GM12891 (cell line): ENCODE data around the gene PRICKLE1. TPM values are rescaled to one million over a fixed set of nuclear protein-coding genes. Genes with fewer than 3 reads are reported as not detected.

Experiments used
- DNase-seq: peaks from one replicate; pipeline ENCODE4 v3.0.0; 2011; ENCODE audit warnings: low spot score; ENCODE audit not compliant: insufficient read length
- FAIRE-seq: peaks from 2 replicates; lab custom pipeline; 2011; peaks lifted over from hg19 to GRCh38; lab: Jason Lieb, UNC
- PAX5 ChIP-seq: IDR thresholded peaks from 2 replicates; pipeline ENCODE4 v1.6.1; 2011; ENCODE audit warnings: low read length, moderate library complexity, mild to moderate bottlenecking; ENCODE audit not compliant: insufficient read depth, severe bottlenecking
- POLR2A ChIP-seq: IDR thresholded peaks from 2 replicates; pipeline ENCODE4 v1.6.1; 2011; ENCODE audit warnings: low read depth, low read length, control low read depth
- POLR2AphosphoS5 ChIP-seq: IDR thresholded peaks from 2 replicates; pipeline ENCODE4 v1.6.1; 2011; ENCODE audit warnings: low read depth, low read length, control low read depth
- POU2F2 ChIP-seq: IDR thresholded peaks from 2 replicates; pipeline ENCODE4 v1.6.1; 2011; ENCODE audit warnings: low read depth, mild to moderate bottlenecking, control low read depth, low read length, moderate library complexity
- SPI1 ChIP-seq: IDR thresholded peaks from 2 replicates; pipeline ENCODE4 v1.6.1; 2011; ENCODE audit warnings: low read depth, low read length, control low read depth
- TAF1 ChIP-seq: IDR thresholded peaks from 2 replicates; pipeline ENCODE4 v1.6.1; 2011; ENCODE audit warnings: low read depth, low read length, control low read depth
- polyA plus RNA-seq: library from polyadenylated mRNA; unstranded; fragments of >200 nt; gene quantifications from one replicate; pipeline ENCODE4 v1.2.1, GENCODE V29; 2012; ENCODE audit warnings: low read depth, missing spikeins, inconsistent platforms; ENCODE audit not compliant: missing spikeins

The PRICKLE1 gene
- 0.46 TPM for polyA plus RNA-seq

GRCh38 chr12:42589465-42590329 lies at the start of gene PRICKLE1:
TSS of gene PRICKLE1 (minus strand) at chr12:42589746. CDS start at chr12:42472516, 117,230 bp downstream.
- FAIRE-seq, result peak; percentile 91
- TF ChIP-seq POLR2A, result no peak
- TF ChIP-seq PAX5, result no peak
- no peak for TF ChIP-seq SPI1
- DNase-seq, result peak; percentile 54

- FAIRE-seq (no peak), DNase-seq (no peak)
Observed at GRCh38 chr12:42638697-42639096, 49.2 kb upstream of the PRICKLE1 start.

GRCh38 chr12:42638011-42638410 lies 48.5 kb upstream of the PRICKLE1 start:
- no peak for TF ChIP-seq TAF1
- no peak for TF ChIP-seq POU2F2
- TF ChIP-seq SPI1, result no peak
- no peak for TF ChIP-seq POLR2A
- TF ChIP-seq PAX5, result no peak
- no peak for TF ChIP-seq POLR2AphosphoS5
- DNase-seq (no peak), FAIRE-seq (no peak)

More at GRCh38 chr12:42638697-42639096, 49.2 kb upstream of the PRICKLE1 start:
- TF ChIP-seq TAF1 (no peak), SPI1 (no peak), POLR2AphosphoS5 (no peak), PAX5 (no peak), POU2F2 (no peak), POLR2A (no peak)

- FAIRE-seq (no peak), DNase-seq (no peak)
- TF ChIP-seq POLR2A, result no peak
- no peak for TF ChIP-seq POU2F2
- TF ChIP-seq TAF1, result no peak
- no peak for TF ChIP-seq POLR2AphosphoS5
- TF ChIP-seq PAX5, result no peak
- no peak for TF ChIP-seq SPI1
Observed at GRCh38 chr12:42636993-42637392, 47.4 kb upstream of the PRICKLE1 start.

GRCh38 chr12:42633594-42633993 lies 44.0 kb upstream of the PRICKLE1 start:
- FAIRE-seq (no peak), DNase-seq (no peak)
- TF ChIP-seq POLR2AphosphoS5, result no peak
- TF ChIP-seq POLR2A, result no peak
- TF ChIP-seq PAX5, result no peak
- no peak for TF ChIP-seq TAF1
- no peak for TF ChIP-seq POU2F2
- no peak for TF ChIP-seq SPI1

- TF ChIP-seq POU2F2, result no peak
- no peak for TF ChIP-seq POLR2AphosphoS5
- no peak for TF ChIP-seq PAX5
- TF ChIP-seq SPI1, result no peak
- TF ChIP-seq TAF1, result no peak
- TF ChIP-seq POLR2A, result no peak
- no peak for FAIRE-seq
- DNase-seq, result no peak
Observed at GRCh38 chr12:42631513-42631912, 42.0 kb upstream of the PRICKLE1 start.

- TF ChIP-seq PAX5 (no peak), POLR2AphosphoS5 (no peak)
- DNase-seq, result no peak
- no peak for FAIRE-seq
Observed at GRCh38 chr12:42630314-42630713, 40.8 kb upstream of the PRICKLE1 start.

GRCh38 chr12:42627151-42627550 lies 37.6 kb upstream of the PRICKLE1 start:
- TF ChIP-seq TAF1 (no peak), PAX5 (no peak), POU2F2 (no peak), SPI1 (no peak), POLR2A (no peak), POLR2AphosphoS5 (no peak)
- DNase-seq (no peak), FAIRE-seq (no peak)

- no peak for DNase-seq
- no peak for TF ChIP-seq TAF1
- TF ChIP-seq PAX5, result no peak
- TF ChIP-seq POLR2AphosphoS5, result no peak
- TF ChIP-seq POU2F2, result no peak
- no peak for TF ChIP-seq POLR2A
- no peak for TF ChIP-seq SPI1
- FAIRE-seq, result no peak
Observed at GRCh38 chr12:42625611-42626010, 36.1 kb upstream of the PRICKLE1 start.

GRCh38 chr12:42617622-42618021 lies 28.1 kb upstream of the PRICKLE1 start:
- DNase-seq, result no peak
- FAIRE-seq, result no peak
- no peak for TF ChIP-seq POLR2A
- TF ChIP-seq POU2F2, result no peak
- no peak for TF ChIP-seq PAX5
- no peak for TF ChIP-seq TAF1
- no peak for TF ChIP-seq SPI1
- TF ChIP-seq POLR2AphosphoS5, result no peak
